ENCODE results near the gene SLC15A1. TPM values are rescaled to one million over a fixed set of nuclear protein-coding genes. Genes with fewer than 3 reads are reported as not detected.

The SLC15A1 gene
- total RNA-seq, 1 experiment from 2014 or later, result 2.6 TPM

DNA sequence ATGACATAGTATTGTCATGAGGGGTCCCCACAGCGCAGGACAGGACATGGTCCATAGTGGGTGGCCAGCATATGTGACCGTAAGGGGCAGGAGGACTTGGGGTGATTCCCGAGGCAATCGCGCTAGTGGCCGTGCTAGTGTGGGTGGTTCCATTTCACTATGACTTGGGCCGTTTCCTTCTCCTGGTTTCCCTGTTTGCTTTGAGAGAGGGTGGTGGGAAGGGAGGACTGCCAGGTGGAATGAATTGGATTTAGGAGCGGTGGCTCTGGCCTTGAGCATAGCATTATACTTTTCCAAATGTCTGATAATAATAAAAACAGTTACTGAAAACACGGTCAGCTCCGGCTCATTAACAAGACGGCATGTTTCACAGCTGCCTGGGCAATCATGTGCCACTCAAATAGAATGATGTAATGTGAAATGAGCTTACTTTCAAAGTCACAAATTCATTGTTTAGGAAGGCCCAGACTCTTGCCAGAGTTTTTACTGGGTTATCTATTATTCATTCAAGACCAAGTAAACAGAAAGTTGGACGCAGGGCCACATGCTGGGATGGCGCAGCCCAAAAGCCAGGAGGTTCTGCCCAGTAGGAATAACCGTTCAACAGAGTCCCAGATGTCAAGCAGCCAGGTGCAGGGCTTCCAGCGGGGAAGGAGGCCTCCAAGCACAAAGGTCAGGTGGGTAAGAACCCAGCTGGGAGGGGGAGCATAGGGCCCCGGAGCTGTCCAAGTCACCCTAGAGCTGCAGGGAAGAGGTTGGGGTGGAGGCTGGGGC, 19.6 kb upstream of the SLC15A1 start:
- intact Hi-C loops (cut with micrococcal nuclease), result no loop called here
- BruUV-seq (replicated peaks), result no TSS peak
- H3K4me3 ChIP-seq (replicated peaks in 1 of 2; ENCODE audit: low read depth in 1 of 2, low read length in 2 of 2), result no peak overlapping the region
- H2AFZ ChIP-seq (ENCODE audit: low read depth, low read length, poor library complexity, severe bottlenecking), result no peak overlapping the region
- H3K9me3 ChIP-seq (ENCODE audit: control insufficient read depth in 1 of 2, insufficient read depth in 1 of 2, low read depth in 1 of 2, low read length in 2 of 2), result no peaks in the 10 kb centered on the region
- no peak for ATAC-seq
- ChIA-PET RAD21 (ENCODE audit: low non-redundant PET in 1 of 2, low total read pairs in 2 of 2, uncharacterized antibody in 2 of 2, unreplicated experiment in 2 of 2) (no interaction called here), CTCF (no interaction called here), POLR2A (no interaction called here)
- H3K27ac ChIP-seq (ENCODE audit: low read depth, low read length), result no peak overlapping the region
- no peaks in the 10 kb centered on the region for H4K20me1 ChIP-seq (ENCODE audit: insufficient read depth)
- no peaks in the 10 kb centered on the region for H3K27me3 ChIP-seq (ENCODE audit: insufficient read depth, low read length)
- no peak overlapping the region for H3K4me2 ChIP-seq (ENCODE audit: low read length)
- no peak for DNase-seq (ENCODE audit: low read depth, low spot score)
- no peaks in the 10 kb centered on the region for H3K79me2 ChIP-seq (ENCODE audit: insufficient read depth, low read length)
- no peaks in the 10 kb centered on the region for H3K9me2 ChIP-seq (ENCODE audit: insufficient read depth)
- H3K9ac ChIP-seq (ENCODE audit: low read length), result no peak overlapping the region
- H3K36me3 ChIP-seq (ENCODE audit: control insufficient read depth in 1 of 2, insufficient read depth in 2 of 2, low read length in 2 of 2), result no peaks in the 10 kb centered on the region
- H3K4me1 ChIP-seq (ENCODE audit: control insufficient read depth in 1 of 2, insufficient read depth in 2 of 2, low read length in 2 of 2), result peaks cover 15 to 24% of the 10 kb centered on the region in 2 experiments
- TF ChIP-seq CEBPB (IDR thresholded peaks at IDR 0.05; ENCODE audit: low read depth) (no peak), POLR2AphosphoS5 (IDR thresholded peaks at IDR 0.05; ENCODE audit: low read depth, low read length) (no peak), ATF3 (IDR thresholded peaks at IDR 0.05) (no peak), FOSL1 (IDR thresholded peaks at IDR 0.05; ENCODE audit: low read depth) (no peak), RAD21 (IDR thresholded peaks at IDR 0.05; ENCODE audit: low read depth) (no peak), SRF (IDR thresholded peaks at IDR 0.05; ENCODE audit: low read depth) (no peak), CBX3 (IDR thresholded peaks at IDR 0.05; ENCODE audit: low read depth) (no peak), ELF1 (IDR thresholded peaks at IDR 0.05; ENCODE audit: borderline replicate concordance, low read depth) (no peak), SIN3A (IDR thresholded peaks at IDR 0.05; ENCODE audit: low read depth) (no peak), EZH2phosphoT487 (IDR thresholded peaks at IDR 0.05; ENCODE audit: borderline replicate concordance) (no peak), JUND (IDR thresholded peaks at IDR 0.05) (no peak), CTCF (IDR thresholded peaks at IDR 0.05 in 2 of 3, conservative IDR thresholded peaks at IDR 0.05 in 1 of 3; ENCODE audit: borderline replicate concordance in 1 of 3, insufficient read depth in 1 of 3, low read depth in 2 of 3, low read length in 2 of 3) (no peak), EZH2 (IDR thresholded peaks at IDR 0.05) (no peak), TCF7L2 (IDR thresholded peaks at IDR 0.05; ENCODE audit: borderline replicate concordance, extremely low read depth, insufficient read depth, insufficient read length) (no peak), EGR1 (IDR thresholded peaks at IDR 0.05; ENCODE audit: low read depth) (no peak), POLR2A (IDR thresholded peaks at IDR 0.05; ENCODE audit: borderline replicate concordance, extremely low read depth, insufficient read depth, insufficient read length) (no peak)
- TF ChIP-seq, protein P1, sequence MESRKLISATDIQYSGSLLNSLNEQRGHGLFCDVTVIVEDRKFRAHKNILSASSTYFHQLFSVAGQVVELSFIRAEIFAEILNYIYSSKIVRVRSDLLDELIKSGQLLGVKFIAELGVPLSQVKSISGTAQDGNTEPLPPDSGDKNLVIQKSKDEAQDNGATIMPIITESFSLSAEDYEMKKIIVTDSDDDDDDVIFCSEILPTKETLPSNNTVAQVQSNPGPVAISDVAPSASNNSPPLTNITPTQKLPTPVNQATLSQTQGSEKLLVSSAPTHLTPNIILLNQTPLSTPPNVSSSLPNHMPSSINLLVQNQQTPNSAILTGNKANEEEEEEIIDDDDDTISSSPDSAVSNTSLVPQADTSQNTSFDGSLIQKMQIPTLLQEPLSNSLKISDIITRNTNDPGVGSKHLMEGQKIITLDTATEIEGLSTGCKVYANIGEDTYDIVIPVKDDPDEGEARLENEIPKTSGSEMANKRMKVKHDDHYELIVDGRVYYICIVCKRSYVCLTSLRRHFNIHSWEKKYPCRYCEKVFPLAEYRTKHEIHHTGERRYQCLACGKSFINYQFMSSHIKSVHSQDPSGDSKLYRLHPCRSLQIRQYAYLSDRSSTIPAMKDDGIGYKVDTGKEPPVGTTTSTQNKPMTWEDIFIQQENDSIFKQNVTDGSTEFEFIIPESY (IDR thresholded peaks at IDR 0.05; ENCODE audit: extremely low read depth, insufficient replicate concordance, low read length), result no peak

Measured in HCT116 (cell line).